NCI-H345 treated with DMSO at 0.1 percent for 48 hours (cell line): Measurements from ENCODE around the gene LRRC9.
"Not testable (repeated sequence)": the region's sequence is repeated elsewhere in the genome, so short reads cannot be mapped to it uniquely, and the experiment has no call there.

ENCODE experiments used
- DNase-seq: peaks from one replicate; lab custom pipeline; 2025; ENCODE audit not compliant: unreplicated experiment; lab: John Stamatoyannopoulos, UW

The LRRC9 gene

GRCh38 chr14:59952141-59952540 is 32.2 kb downstream of the LRRC9 start:
- not testable (repeated sequence) for DNase-seq

GRCh38 chr14:59957890-59958289 is 37.9 kb downstream of the LRRC9 start:
- DNase-seq = not testable (repeated sequence)

- DNase-seq = no peak
These were observed 39.7 kb downstream of the LRRC9 start for GRCh38 chr14:59959668-59960067.

- DNase-seq = no peak
These were observed 41.6 kb downstream of the LRRC9 start for GRCh38 chr14:59961518-59962062.

GRCh38 chr14:59964251-59965007 is 44.5 kb downstream of the LRRC9 start:
- DNase-seq = no peak

- no peak for DNase-seq
These were observed 49.4 kb downstream of the LRRC9 start for GRCh38 chr14:59969319-59969718.

- no peak for DNase-seq
These were observed 61.6 kb downstream of the LRRC9 start for GRCh38 chr14:59981564-59981963.

- DNase-seq = no peak
These were observed 63.1 kb downstream of the LRRC9 start for GRCh38 chr14:59983048-59983447.

GRCh38 chr14:59986556-59987059 is 66.7 kb downstream of the LRRC9 start:
- DNase-seq = no peak

- peak; percentile 6 for DNase-seq
These were observed 77.5 kb downstream of the LRRC9 start for GRCh38 chr14:59997449-59997848.

- no peak for DNase-seq
These were observed 78.0 kb downstream of the LRRC9 start for GRCh38 chr14:59997966-59998365.

GRCh38 chr14:59998564-59998963 is 78.6 kb downstream of the LRRC9 start:
- DNase-seq = no peak

GRCh38 chr14:60002819-60003492 is 83.0 kb downstream of the LRRC9 start:
- no peak for DNase-seq

- no peak for DNase-seq
These were observed 84.0 kb downstream of the LRRC9 start for GRCh38 chr14:60003991-60004390.

- DNase-seq = no peak
These were observed 88.1 kb downstream of the LRRC9 start for GRCh38 chr14:60008042-60008441.

GRCh38 chr14:60010263-60010662 is 90.3 kb downstream of the LRRC9 start:
- not testable (repeated sequence) for DNase-seq

GRCh38 chr14:60014402-60014801 is 94.5 kb downstream of the LRRC9 start:
- no peak for DNase-seq

- DNase-seq = no peak
These were observed 101.7 kb downstream of the LRRC9 start for GRCh38 chr14:60021619-60022018.

- DNase-seq = no peak
These were observed 105.6 kb downstream of the LRRC9 start for GRCh38 chr14:60025571-60025970.

- DNase-seq = no peak
These were observed 115.2 kb downstream of the LRRC9 start for GRCh38 chr14:60035177-60035576.

GRCh38 chr14:60047976-60048375 is 128.0 kb downstream of the LRRC9 start:
- DNase-seq = not testable (repeated sequence)

- no peak for DNase-seq
These were observed 131.8 kb downstream of the LRRC9 start for GRCh38 chr14:60051721-60052221.
